ENCODE measurements around the gene RPL23. TPM values are rescaled to one million over a fixed set of nuclear protein-coding genes. Genes with fewer than 3 reads are reported as not detected.

Gene RPL23
- total RNA-seq, 2 donors from 2014 or later: 1,006 to 2,029 TPM

DNA sequence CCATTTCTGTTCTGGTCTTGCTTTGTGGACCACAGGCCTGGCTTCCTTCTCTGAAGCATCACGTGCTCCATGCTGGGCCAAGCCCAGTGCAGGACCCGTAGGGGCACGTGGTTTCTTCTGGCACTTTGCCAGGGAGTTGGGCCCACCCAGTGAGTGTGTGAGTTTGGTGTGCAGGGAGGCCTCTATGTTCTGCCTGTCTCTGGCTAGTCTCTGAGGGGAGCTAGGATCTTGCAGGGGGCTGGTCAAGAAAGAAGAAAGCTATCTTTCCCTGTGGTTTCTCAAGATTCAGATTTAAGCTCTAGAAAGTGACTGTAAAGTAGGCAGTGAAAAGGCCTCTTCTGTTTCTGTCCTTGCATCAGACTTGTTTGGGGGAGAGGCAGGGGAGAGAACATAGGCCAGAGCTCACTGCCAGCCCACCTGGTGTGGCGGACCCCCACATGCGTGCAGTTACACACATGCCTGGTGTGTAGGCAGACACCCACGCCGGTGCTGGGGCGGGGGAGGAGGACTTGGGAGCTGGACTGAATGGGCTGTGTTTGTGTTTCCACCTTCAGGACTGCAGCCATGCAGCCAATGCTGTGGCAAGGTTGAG lies 28.2 kb upstream of the RPL23 start:
- Histone ChIP-seq H3K27me3 (replicated peaks; ENCODE audit: insufficient read depth) (no peaks in the 10 kb centered on the region), H3K4me1 (replicated peaks) (peaks cover 10% of the 10 kb centered on the region), H3K9me3 (no peaks in the 10 kb centered on the region), H3K4me3 (no peak overlapping the region), H3K36me3 (no peaks in the 10 kb centered on the region), H3K27ac (no peak overlapping the region)
- 38% methylated on average over 8 of the region's 8 CpGs for WGBS
- no peak for TF ChIP-seq CTCF (IDR thresholded peaks at IDR 0.05)
- peak; percentile 8 for TF ChIP-seq POLR2AphosphoS5 (IDR thresholded peaks at IDR 0.05)
- TF ChIP-seq POLR2A (IDR thresholded peaks at IDR 0.05): no peak
- intact Hi-C loops (cut with DNase I): loop anchor here (2.0 kb wide), 1 partner anchor 43 kb away; the partner anchor contains the start of gene LASP1NB
- DNase-seq (ENCODE audit: low spot score): no peak

DNA sequence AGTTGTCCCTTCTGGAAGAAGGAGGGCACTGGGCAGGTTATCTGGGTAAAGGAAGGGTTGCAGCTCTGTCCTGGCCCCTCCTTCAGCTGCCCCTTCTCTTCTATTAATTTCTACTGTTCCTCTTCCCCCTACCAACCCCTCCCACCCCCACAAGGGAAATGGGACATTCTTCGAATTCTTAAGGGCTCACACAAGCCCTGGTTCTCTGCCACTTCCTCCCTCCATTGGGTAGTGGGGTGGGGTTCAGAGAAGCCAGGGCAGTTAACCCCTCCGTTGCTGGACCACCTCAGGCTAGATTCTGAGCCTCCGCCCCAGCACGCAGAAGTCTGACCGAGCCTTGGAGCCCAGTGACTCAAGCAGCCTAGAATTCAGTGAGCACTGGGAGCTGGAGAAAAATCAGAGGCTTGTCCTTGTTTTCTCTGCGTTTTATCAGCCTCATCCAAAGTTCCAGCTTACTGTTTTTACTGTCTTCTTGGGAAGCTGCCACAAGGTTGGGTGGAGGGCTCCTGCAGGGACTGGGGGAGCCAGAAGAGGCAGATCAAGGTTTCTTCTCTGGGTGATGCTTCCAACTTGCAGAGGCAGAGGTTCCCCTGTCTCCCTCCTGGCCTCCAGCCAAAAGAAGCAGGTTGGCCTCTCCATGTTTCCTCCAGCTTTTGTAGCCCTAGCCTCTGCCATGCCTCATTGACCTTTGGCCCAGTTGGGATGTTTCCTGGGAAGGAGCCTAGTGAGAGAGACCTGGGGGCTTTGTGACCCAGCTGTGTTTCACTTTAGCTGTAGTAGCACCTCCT lies 26.6 kb upstream of the RPL23 start:
- no peaks in the 10 kb centered on the region for H3K36me3 ChIP-seq
- DNase-seq (ENCODE audit: low spot score): no peak
- H3K27ac ChIP-seq: peak overlapping the region in 1 of 2 donors; percentile 17
- no peak overlapping the region for H3K4me3 ChIP-seq
- WGBS: 13% methylated on average over 6 of the region's 6 CpGs
- no peak for TF ChIP-seq CTCF (IDR thresholded peaks at IDR 0.05)
- intact Hi-C loops (cut with DNase I): loop anchor here (2.0 kb wide), 1 partner anchor 45 kb away; the partner anchor contains the start of gene LASP1NB
- H3K4me1 ChIP-seq (replicated peaks): peaks cover 10% of the 10 kb centered on the region
- no peaks in the 10 kb centered on the region for H3K27me3 ChIP-seq (replicated peaks; ENCODE audit: insufficient read depth)
- H3K9me3 ChIP-seq: no peaks in the 10 kb centered on the region

DNA sequence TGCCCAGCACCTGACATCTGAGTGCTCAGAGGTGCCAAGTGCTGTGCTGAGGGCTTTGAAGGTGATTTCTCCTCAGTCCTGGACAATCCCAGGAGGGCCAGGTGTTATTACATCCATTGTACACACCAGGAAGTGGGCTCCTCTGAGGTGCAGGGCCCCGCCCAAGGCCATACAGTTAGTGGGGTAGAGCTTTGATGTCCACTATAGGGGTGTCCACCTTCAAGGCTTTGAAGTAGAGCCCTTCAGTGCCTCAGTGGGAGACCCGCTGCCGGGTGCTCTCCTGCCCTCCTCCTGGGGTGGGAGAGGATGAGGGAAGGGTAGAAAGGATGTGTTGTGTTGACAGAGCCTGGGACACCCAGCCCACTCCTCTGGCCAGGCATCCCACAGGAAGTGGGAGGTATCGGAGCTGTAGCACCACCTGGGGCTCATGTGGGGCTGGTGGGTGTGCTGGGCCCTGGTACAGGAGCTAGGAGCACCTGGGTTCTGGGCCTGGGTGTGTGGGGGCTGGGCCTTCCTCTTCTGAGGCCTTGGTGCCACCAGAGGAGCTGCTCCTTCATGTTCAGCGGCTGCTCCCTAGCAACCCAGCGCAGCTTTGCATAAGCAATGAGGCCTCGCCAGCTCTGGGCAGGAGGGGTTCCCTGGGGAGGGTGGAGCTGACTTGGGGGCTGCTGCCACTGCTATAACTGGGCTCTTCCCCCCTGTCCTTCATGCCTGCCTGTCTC lies 23.8 kb upstream of the RPL23 start:
- WGBS: 58% methylated on average over 7 of the region's 7 CpGs
- no peaks in the 10 kb centered on the region for H3K36me3 ChIP-seq
- TF ChIP-seq POLR2AphosphoS5 (IDR thresholded peaks at IDR 0.05) (no peak), CTCF (IDR thresholded peaks at IDR 0.05) (no peak), POLR2A (IDR thresholded peaks at IDR 0.05) (no peak)
- DNase-seq (ENCODE audit: low spot score): no peak
- no peaks in the 10 kb centered on the region for H3K27me3 ChIP-seq (replicated peaks; ENCODE audit: insufficient read depth)
- intact Hi-C loops (cut with DNase I): no loop called here
- no peak overlapping the region for H3K4me3 ChIP-seq
- H3K4me1 ChIP-seq (replicated peaks): peaks cover 18% of the 10 kb centered on the region
- no peak overlapping the region for H3K27ac ChIP-seq
- no peaks in the 10 kb centered on the region for H3K9me3 ChIP-seq

DNA sequence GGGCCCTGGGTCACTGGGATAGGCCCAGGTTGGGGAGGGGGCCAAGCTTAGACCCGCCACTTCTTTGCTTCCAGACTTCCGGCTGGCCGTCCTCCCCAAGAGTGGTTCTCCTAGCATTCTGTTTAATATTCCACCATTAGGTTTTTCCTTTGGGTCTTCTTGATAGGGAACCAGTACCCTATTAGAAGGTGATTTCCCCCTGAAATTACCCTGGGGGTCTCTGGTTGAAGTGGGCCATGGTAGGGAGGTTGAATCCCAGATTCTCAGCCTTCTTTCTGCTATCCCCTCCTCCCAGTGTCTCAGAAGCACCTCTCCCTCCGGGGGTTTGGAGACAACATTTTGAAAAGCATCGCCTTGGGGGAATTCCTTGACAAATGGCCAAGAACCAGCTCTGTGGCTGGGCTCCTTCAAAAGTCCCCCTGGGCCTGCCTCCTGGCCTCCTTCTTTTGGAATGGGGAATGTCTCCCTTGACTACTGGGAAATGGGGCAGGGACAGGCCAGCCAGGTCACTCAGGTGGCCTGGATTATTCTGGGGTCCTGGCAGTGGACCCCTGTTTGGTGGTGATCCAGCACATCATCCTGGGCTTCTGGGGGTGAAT lies 22.1 kb upstream of the RPL23 start:
- WGBS: 72% methylated on average over 5 of the region's 5 CpGs
- H3K4me1 ChIP-seq (replicated peaks): peaks cover 24% of the 10 kb centered on the region

More for the DNA sequence above, 22.1 kb upstream of the RPL23 start:
- Histone ChIP-seq H3K27ac (no peak overlapping the region), H3K9me3 (no peaks in the 10 kb centered on the region), H3K4me3 (no peak overlapping the region), H3K27me3 (replicated peaks; ENCODE audit: insufficient read depth) (no peaks in the 10 kb centered on the region), H3K36me3 (no peaks in the 10 kb centered on the region)
- TF ChIP-seq CTCF (IDR thresholded peaks at IDR 0.05) (no peak), POLR2AphosphoS5 (IDR thresholded peaks at IDR 0.05) (no peak), POLR2A (IDR thresholded peaks at IDR 0.05) (no peak)
- no peak for DNase-seq (ENCODE audit: low spot score)
- intact Hi-C loops (cut with DNase I): no loop called here
